HCT116 (cell line): ENCODE data around the gene MCL1. TPM values are rescaled to one million over a fixed set of nuclear protein-coding genes. Genes with fewer than 3 reads are reported as not detected.
A peak's percentile ranks its signal among the peaks of the same experiment; 100 is the strongest.

Experiments used
- ATAC-seq: fragments of 200-7000 bp; cut with Tn5 transposase; 2 replicates; pipeline ENCODE4 v1.9.1; 2020; ENCODE audit warnings: mild to moderate bottlenecking, moderate library complexity
- BruUV-seq: library from RNA; stranded (reverse); fragments of 400-500 nt; replicated peaks from 2 replicates; lab custom pipeline; 2021; lab: Mats Ljungman, UMichigan
- CTCF ChIA-PET: fragments of 300-600 bp; sonication (Branson Sonifier 250); formaldehyde crosslinking; loops from one replicate; lab custom pipeline; 2021; ENCODE audit warnings: antibody characterized with exemption; lab: Charles Lee
- POLR2A ChIA-PET: fragments of 300-600, 350-600 bp; sonication (Branson Sonifier 250); formaldehyde crosslinking; loops from one replicate; lab custom pipeline; 2021; ENCODE audit warnings: antibody characterized with exemption; lab: Charles Lee
- RAD21 ChIA-PET, 2 experiments: fragments of 300-600 bp; sonication (Branson Sonifier 250); formaldehyde crosslinking; loops; one replicate each; lab custom pipeline; 2023; ENCODE audit warnings: low total read pairs in 2 of 2; ENCODE audit not compliant: uncharacterized antibody in 2 of 2, unreplicated experiment in 2 of 2, low non-redundant PET in 1 of 2; lab: Charles Lee
- DNase-seq: peaks from one replicate; pipeline ENCODE4 v3.0.0-alpha.2; 2010; ENCODE audit warnings: low read depth, low spot score
- H2AFZ ChIP-seq: fragments of 200-600 bp; shearing (Covaris generic), sonication (generic); 2 replicates; pipeline ENCODE4 v1.6.1; 2017; ENCODE audit warnings: low read depth, mixed run types, mixed read lengths, antibody characterized with exemption, low read length; ENCODE audit not compliant: poor library complexity, severe bottlenecking
- H3K27ac ChIP-seq: 2 replicates; pipeline ENCODE4 v1.5.1; 2012; ENCODE audit warnings: low read depth, low read length
- H3K27me3 ChIP-seq: fragments of 200-600 bp; sonication (generic); 2 replicates; pipeline ENCODE4 v1.6.1; 2016; ENCODE audit warnings: mixed run types, low read length, mixed read lengths; ENCODE audit not compliant: insufficient read depth
- H3K36me3 ChIP-seq, 2 experiments: fragments of 200-500 bp in 1 of 2; fragments of 200-600 bp in 1 of 2; sonication (Bioruptor generic) in 1 of 2; sonication (generic) in 1 of 2; 2 replicates each; pipeline versions ENCODE4 v1.5.1 to v1.6.1; 2014 to 2016; ENCODE audit warnings: low read length in 2 of 2, inconsistent platforms in 1 of 2, mixed read lengths in 1 of 2, mixed run types in 1 of 2; ENCODE audit not compliant: insufficient read depth in 2 of 2, control insufficient read depth in 1 of 2
- H3K4me1 ChIP-seq, 2 experiments: fragments of 200-600 bp in 1 of 2; sonication (generic) in 1 of 2; 2 replicates each; pipeline versions ENCODE4 v1.5.1 to v1.6.1; 2012 to 2017; ENCODE audit warnings: low read length in 2 of 2, inconsistent platforms in 1 of 2, mild to moderate bottlenecking in 1 of 2, mixed read lengths in 1 of 2, mixed run types in 1 of 2, moderate library complexity in 1 of 2; ENCODE audit not compliant: insufficient read depth in 2 of 2, control insufficient read depth in 1 of 2
- H3K4me2 ChIP-seq: fragments of 200-600 bp; sonication (generic); 2 replicates; pipeline ENCODE4 v1.6.1; 2017; ENCODE audit warnings: mixed run types, low read length, mixed read lengths
- H3K4me3 ChIP-seq, 2 experiments: fragments of 200-600 bp in 1 of 2; sonication (generic) in 1 of 2; replicated peaks in 1 of 2; 2 replicates each; pipeline ENCODE4 v1.5.1; 2011 to 2016; ENCODE audit warnings: low read length in 2 of 2, control low read depth in 1 of 2, low read depth in 1 of 2, mild to moderate bottlenecking in 1 of 2, mixed read lengths in 1 of 2, mixed run types in 1 of 2
- H3K79me2 ChIP-seq: fragments of 200-600 bp; sonication (generic); 2 replicates; pipeline ENCODE4 v1.6.1; 2017; ENCODE audit warnings: mild to moderate bottlenecking, mixed run types, low read length, moderate library complexity, mixed read lengths; ENCODE audit not compliant: insufficient read depth
- H3K9ac ChIP-seq: fragments of 200-600 bp; sonication (generic); 2 replicates; pipeline ENCODE4 v1.6.1; 2016; ENCODE audit warnings: low read length, mixed read lengths
- H3K9me2 ChIP-seq: fragments of 200-600 bp; sonication (generic), shearing (Covaris generic); 2 replicates; pipeline ENCODE4 v1.6.1; 2017; ENCODE audit warnings: mixed run types, mild to moderate bottlenecking, moderate library complexity; ENCODE audit not compliant: insufficient read depth
- H3K9me3 ChIP-seq, 2 experiments: fragments of 200-500 bp in 1 of 2; fragments of 200-600 bp in 1 of 2; sonication (Bioruptor generic) in 1 of 2; sonication (generic) in 1 of 2; 2 replicates each; pipeline ENCODE4 v1.6.1; 2014 to 2017; ENCODE audit warnings: low read length in 2 of 2, mixed read lengths in 2 of 2, inconsistent platforms in 1 of 2, low read depth in 1 of 2, mild to moderate bottlenecking in 1 of 2, mixed run types in 1 of 2, moderate library complexity in 1 of 2; ENCODE audit not compliant: control insufficient read depth in 1 of 2, insufficient read depth in 1 of 2
- H4K20me1 ChIP-seq: fragments of 200-600 bp; sonication (generic), shearing (Covaris generic); 2 replicates; pipeline ENCODE4 v1.6.1; 2017; ENCODE audit warnings: mixed run types, mild to moderate bottlenecking, moderate library complexity; ENCODE audit not compliant: insufficient read depth
- FOSL1 ChIP-seq: IDR thresholded peaks from 2 replicates; pipeline ENCODE4 v1.6.1; 2012; ENCODE audit warnings: low read depth
- JUND ChIP-seq: IDR thresholded peaks from 2 replicates; pipeline ENCODE4 v1.6.1; 2012
- MAX ChIP-seq: IDR thresholded peaks from 2 replicates; pipeline ENCODE4 v1.6.1; 2012
- POLR2AphosphoS5 ChIP-seq: IDR thresholded peaks from 2 replicates; pipeline ENCODE4 v1.6.1; 2011; ENCODE audit warnings: mild to moderate bottlenecking, low read depth, low read length, moderate library complexity
- RAD21 ChIP-seq: IDR thresholded peaks from 2 replicates; pipeline ENCODE4 v1.6.1; 2012; ENCODE audit warnings: low read depth, mild to moderate bottlenecking
- SIN3A ChIP-seq: IDR thresholded peaks from 2 replicates; pipeline ENCODE4 v1.6.1; 2012; ENCODE audit warnings: low read depth
- SP1 ChIP-seq: IDR thresholded peaks from 2 replicates; pipeline ENCODE4 v1.6.1; 2012; ENCODE audit warnings: low read depth
- YY1 ChIP-seq: IDR thresholded peaks from 2 replicates; pipeline ENCODE4 v1.6.1; 2011; ENCODE audit warnings: low read length, low read depth, moderate library complexity, mild to moderate bottlenecking; ENCODE audit not compliant: insufficient replicate concordance; ENCODE audit errors: extremely low read depth
- ZNF274 ChIP-seq: fragments of 200-500 bp; sonication (Bioruptor generic); IDR thresholded peaks from 2 replicates; pipeline ENCODE4 v1.6.1; 2014; ENCODE audit warnings: mild to moderate bottlenecking, low read depth, low read length, inconsistent platforms
- intact Hi-C: fragments of 100-400 bp; cut with micrococcal nuclease; formaldehyde crosslinking; loops from 2 replicates; pipeline ENCODE4 v1.10.0; 2022
- total RNA-seq: library from RNA; stranded (reverse); gene quantifications from one replicate; pipeline ENCODE4 v1.2.1, GENCODE V29; 2021; ENCODE audit not compliant: unreplicated experiment

Gene MCL1
- total RNA-seq, 1 experiment from 2014 or later, result 146 TPM

- Histone ChIP-seq H3K36me3 (peaks cover 35 to 50% of the 10 kb centered on the region in 2 experiments), H3K9me2 (no peaks in the 10 kb centered on the region), H3K27me3 (no peaks in the 10 kb centered on the region), H3K9me3 (no peaks in the 10 kb centered on the region), H3K4me2 (peak overlapping the region; percentile 86), H3K4me3 (peak overlapping the region; percentile 71 to 80), H3K79me2 (peaks cover 68% of the 10 kb centered on the region), H3K27ac (peak overlapping the region; percentile 92), H3K4me1 (peaks cover 26 to 52% of the 10 kb centered on the region in 2 experiments), H4K20me1 (peaks cover 48% of the 10 kb centered on the region), H3K9ac (peak overlapping the region; percentile 86), H2AFZ (no peak overlapping the region)
- BruUV-seq, result TSS peak; percentile 45
- TF ChIP-seq POLR2AphosphoS5, result no peak; the same call in none of the 2 replicates
- TF ChIP-seq FOSL1, result peak; percentile 57; the same call in 1 of the 2 replicates
- no peak for TF ChIP-seq RAD21
- TF ChIP-seq YY1, result peak; percentile 11
- TF ChIP-seq SP1, result 0 out of 2 replicates have a peak, but pooled peaks have one; percentile 36
- TF ChIP-seq ZNF274, result no peak
- peak; percentile 63; the same call in 1 of the 2 replicates for TF ChIP-seq SIN3A
- TF ChIP-seq JUND, result peak; percentile 64; the same call in 1 of the 2 replicates
- TF ChIP-seq MAX, result peak; percentile 58
- CTCF ChIA-PET, result interaction anchor here (1.7 kb wide), 1 partner anchor 27 kb away, joined by 4 read pairs; no protein-coding TSS in a partner anchor
- ATAC-seq, result peak; percentile 5
- RAD21 ChIA-PET, result interaction anchor here in 1 of 2 experiments (0.6 kb wide), 1 partner anchor 114 kb away, joined by 4 read pairs; no protein-coding TSS in a partner anchor
- no peak for DNase-seq
- intact Hi-C loops, result loop anchor here (2.0 to 5.0 kb wide), 3 partner anchors 42 to 399 kb away; partner anchors contain the start of gene ENSA
- POLR2A ChIA-PET, result interaction anchor here (0.7 to 3.4 kb wide), 11 partner anchors 8 to 114 kb away, joined by 3 to 41 read pairs (median 17); partner anchors contain the start of gene ENSA
Measured at GRCh38 chr1:150578272-150579109, 919 bp downstream of the MCL1 start.
